HT-29 (cell line): ENCODE data around the gene HSPB6. TPM values are rescaled to one million over a fixed set of nuclear protein-coding genes. Genes with fewer than 3 reads are reported as not detected.

Experiments used
- DNase-seq: peaks from one replicate; pipeline ENCODE4 v3.0.0-alpha.2; 2015; ENCODE audit warnings: low spot score
- total RNA-seq: library from RNA; depleted of rRNA; stranded (reverse); fragments of >200 nt; shearing (Covaris generic); gene quantifications from 2 replicates; pipeline ENCODE4 v1.2.3, GENCODE V29; 2014

Gene HSPB6
- total RNA-seq, 1 experiment from 2014 or later, result not detected

GRCh38 chr19:35746531-35746930, 10.3 kb downstream of the HSPB6 start:
- DNase-seq, result no peak

DNA sequence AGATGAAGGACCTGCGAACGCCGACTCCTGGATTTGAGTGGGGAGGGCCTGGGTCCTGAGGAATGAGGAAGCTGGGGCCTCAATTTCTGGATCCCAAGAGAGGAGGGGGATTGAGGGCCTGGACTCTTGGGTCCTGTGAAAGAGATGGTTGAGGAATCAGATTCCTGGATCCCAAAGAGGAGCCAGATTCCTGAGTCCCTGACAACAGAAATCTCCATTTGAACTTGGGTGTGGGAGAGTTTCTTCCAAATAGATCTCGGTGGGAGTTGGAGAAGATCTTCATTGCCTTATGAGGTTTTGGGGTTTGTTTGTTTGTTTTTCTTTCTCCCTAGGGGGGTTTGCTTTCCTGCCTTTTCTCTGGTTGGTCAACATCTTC, 10.8 kb downstream of the HSPB6 start:
- DNase-seq, result no peak

GRCh38 chr19:35745328-35746086, 11.3 kb downstream of the HSPB6 start, which contains the start of the genes PSENEN and U2AF1L4:
TSS of gene PSENEN (plus strand) at chr19:35745651. CDS start at chr19:35745931, 280 bp downstream.
TSS of gene U2AF1L4 (minus strand) at chr19:35745418. CDS start at chr19:35745391, 27 bp downstream.
- DNase-seq, result peak; percentile 100

DNA sequence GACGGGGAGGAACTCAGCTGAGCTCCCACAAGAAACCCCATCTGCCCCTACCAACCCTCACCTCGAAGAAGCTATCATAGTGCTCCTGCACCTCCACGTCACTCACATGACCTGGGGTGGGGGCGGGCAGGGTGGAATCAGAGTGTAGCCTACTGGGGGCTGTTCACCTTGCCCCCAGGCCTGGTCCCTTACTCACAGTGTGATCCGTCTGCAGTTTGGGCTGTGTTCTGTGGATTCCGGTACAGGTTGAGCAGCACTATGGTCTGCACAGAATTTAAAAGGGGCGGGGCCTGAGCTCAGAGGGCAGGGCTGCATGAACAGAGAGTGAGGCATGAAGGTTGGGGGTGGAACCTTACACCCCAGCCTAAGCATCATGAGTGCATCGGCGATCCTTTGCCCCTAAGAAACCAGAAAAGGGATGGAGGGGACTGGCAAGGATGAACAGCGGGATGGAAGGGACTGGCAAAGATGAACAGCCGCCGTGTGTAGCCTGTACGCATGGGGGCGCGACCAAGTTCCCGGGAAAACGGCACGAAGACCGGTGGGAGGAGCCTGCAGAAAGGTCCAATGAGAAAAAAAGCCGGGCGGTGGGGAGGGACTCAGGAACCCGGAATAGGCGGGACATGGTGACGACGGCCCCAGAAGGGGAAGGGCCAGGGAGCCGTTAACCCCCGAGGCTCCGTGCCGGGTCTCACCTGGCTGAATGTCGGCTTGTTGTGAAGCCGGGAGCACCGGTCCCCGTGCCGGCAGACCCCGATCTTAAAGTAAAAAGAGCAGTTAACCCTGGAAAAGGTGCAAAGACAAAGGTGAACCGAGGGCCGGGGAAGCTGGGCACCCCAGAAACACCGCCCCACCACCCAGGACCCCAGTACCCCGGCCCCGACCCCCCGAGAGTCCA, 12.2 kb downstream of the HSPB6 start:
- peak; percentile 100 for DNase-seq

GRCh38 chr19:35743640-35744429, 13.0 kb downstream of the HSPB6 start:
- no peak for DNase-seq

- no peak for DNase-seq
Measured at GRCh38 chr19:35742121-35742724, 14.6 kb downstream of the HSPB6 start, which contains the start of gene IGFLR1. TSS of gene IGFLR1 (minus strand) at chr19:35742452. CDS start at chr19:35741180, 1,272 bp downstream.

- DNase-seq, result no peak
Measured at GRCh38 chr19:35741203-35741515, 15.7 kb downstream of the HSPB6 start.

DNA sequence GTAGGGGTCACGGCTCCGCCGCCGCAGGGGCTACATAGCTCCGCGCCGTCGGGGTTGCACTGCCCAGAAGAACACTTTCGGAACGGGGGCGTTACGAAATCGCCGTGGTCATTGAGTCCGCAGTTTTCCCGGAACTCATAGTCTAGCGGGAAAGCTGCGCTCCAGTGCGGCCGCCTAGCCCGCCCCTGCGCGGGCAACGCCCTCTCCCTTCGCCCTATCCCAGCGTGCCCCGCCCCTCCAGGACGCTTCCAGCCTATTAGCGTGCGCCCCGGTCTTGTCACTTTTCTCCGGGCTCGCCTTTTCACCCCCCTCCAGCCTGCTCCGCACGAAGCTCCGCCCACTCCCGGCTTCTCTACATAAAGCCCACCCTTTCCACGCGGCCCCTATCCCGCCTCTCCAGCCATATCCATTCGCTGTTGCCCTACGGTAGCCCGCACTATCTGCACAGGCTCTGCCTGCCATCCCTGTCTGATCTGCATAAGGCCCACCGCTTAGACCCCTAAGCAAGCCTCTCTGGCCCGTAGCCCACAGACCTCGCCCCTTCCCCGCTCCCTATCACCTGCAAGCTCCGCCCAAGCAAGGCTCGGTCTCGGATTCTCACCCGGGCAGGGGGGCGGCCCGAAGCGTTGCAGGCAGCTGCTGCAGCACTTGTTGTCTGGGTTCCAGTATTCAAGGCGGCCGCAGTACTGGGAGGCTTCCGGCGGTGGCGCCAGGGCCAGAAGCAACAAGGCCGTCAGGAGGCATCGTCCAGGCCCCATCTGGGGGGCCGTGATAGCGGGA, 16.2 kb downstream of the HSPB6 start:
- peak; percentile 99 for DNase-seq

- DNase-seq, result no peak
Measured at GRCh38 chr19:35740108-35740422, 16.8 kb downstream of the HSPB6 start.

DNA sequence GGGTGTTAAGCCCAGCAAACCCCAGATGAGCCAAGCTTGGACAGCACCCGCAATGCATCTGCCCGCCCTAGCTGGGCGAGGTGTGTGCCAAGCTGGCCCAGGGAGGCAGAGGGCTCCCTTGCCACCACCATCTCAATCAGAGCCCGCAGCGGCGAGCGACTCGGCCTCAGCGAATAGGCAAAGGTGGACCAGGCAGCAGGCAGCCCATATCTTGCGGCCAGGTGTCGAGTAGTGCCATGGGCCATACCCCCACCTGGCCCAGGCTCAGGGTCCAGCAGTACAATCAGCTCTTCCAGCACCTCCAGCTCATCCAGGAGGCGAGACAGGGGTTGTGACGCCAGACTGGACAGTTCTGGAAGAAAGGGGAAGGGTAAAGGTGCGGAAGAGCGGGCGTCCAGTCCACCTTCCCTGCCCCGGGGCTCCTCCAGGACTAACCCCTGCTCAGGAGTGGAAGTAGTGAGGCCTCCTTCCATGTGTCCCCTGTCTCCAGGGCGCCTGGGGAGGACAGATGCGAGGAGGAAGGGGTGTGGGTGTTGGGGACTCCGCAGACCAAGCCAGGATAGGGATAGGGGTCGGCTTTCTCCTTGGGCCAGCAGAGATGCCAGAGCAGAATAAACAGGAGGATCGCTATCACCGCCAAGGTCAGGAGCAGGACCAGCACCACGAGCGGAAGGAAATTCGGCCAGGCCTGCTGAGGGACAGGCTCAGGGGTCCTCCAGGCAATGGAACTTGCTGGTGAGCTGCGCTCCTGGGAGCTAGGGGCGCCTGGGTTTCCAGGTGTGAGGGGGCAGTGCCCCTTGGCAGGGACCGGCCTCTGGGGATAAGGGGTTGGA, 17.3 kb downstream of the HSPB6 start:
- no peak for DNase-seq

DNA sequence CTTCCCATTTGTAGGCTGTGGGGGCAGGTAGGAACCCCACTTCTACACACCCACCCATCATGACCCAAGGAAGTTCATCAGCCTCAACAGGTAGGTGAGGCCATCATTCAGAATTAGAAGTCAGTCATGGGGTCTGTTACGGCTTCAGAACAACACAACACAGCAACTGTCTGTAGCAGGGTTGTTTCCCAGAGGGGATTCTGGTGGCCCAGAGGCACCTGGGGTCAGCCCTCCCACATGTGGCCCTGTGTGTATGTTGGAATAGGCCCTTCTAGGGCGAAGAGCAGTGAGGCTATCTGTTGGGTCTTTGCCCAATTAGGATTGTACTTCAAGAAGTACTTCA, 18.0 kb downstream of the HSPB6 start:
- DNase-seq, result no peak

DNA sequence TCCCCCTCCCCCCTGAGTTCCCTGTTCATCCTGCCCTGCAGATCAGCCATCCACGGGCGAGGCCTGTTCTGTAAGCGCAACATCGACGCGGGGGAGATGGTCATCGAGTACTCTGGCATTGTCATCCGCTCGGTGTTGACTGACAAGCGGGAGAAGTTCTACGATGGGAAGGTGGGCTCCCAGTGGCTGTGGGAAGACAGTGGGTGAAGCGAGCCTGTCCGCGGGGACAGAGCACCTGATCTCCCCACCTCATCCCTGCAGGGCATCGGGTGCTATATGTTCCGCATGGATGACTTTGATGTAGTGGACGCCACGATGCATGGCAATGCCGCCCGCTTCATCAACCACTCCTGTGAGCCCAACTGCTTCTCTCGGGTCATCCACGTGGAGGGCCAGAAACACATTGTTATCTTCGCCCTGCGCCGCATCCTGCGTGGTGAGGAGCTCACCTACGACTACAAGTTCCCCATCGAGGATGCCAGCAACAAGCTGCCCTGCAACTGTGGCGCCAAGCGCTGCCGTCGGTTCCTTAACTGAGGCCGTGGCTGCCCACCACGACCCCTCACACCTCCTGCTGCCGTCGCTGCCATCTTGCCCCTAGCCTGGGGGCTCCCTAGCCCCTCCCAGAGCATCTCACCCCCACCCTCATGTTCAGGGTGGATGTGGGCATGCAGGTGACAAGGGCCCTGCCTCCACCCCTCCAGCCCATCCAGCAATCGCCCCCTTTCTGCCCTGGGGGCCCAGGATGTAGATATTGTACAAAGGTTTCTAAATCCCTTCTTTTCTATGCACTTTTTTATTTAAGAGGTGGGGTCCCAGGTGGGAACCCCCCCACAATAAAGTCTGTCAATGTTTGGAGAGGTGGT, 18.6 kb downstream of the HSPB6 start:
- no peak for DNase-seq

- DNase-seq, result peak; percentile 62
Measured at GRCh38 chr19:35736913-35737886, 19.6 kb downstream of the HSPB6 start.

GRCh38 chr19:35734889-35735288, 21.9 kb downstream of the HSPB6 start:
- no peak for DNase-seq

DNA sequence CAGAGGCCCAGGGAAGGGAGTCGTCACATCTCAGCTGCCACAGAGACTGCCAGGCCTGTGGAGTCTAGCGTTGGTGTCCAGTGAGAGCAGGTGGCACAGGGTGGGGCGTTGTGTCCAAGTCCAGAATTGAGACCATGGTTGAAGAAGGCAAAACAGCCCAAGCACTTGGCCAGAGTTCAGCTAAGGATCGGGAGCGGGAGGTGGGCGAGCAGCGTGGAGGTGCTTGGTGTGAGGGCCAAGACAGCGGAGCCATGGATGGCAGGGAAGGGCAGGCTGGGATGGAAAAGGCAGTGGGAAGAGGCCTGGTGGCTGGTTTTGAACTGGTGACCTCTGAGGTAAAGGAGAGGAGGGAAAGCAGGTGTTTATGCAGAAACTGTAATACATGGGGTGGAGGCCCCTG, 22.6 kb downstream of the HSPB6 start:
- no peak for DNase-seq

GRCh38 chr19:35733180-35734125, 23.4 kb downstream of the HSPB6 start:
- DNase-seq, result no peak
